ENCODE results near the gene CABP7. TPM values are rescaled to one million over a fixed set of nuclear protein-coding genes. Genes with fewer than 3 reads are reported as not detected.

Gene CABP7
- total and polyA plus RNA-seq, 2 donors (not counting 1 experiment from before 2014, with no cell fraction given), result 0.03 TPM; not detected in 1

- 53% methylated on average over 11 of the region's 13 CpGs for WGBS (ENCODE audit: insufficient coverage)
- Histone ChIP-seq H3K36me3 (replicated peaks in 1 of 2; ENCODE audit: control extremely low read depth in 1 of 2, control insufficient read depth in 1 of 2, extremely low read depth in 1 of 2, insufficient read depth in 2 of 2, low read length in 1 of 2) (peaks cover 0 to 34% of the 10 kb centered on the region in 2 experiments), H4K20me1 (ENCODE audit: control insufficient read depth, insufficient read depth, low read length, poor library complexity, severe bottlenecking) (no peaks in the 10 kb centered on the region), H3K79me2 (ENCODE audit: control insufficient read depth, insufficient read depth, low read length) (no peaks in the 10 kb centered on the region), H3K4me2 (replicated peaks; ENCODE audit: low read depth, low read length, poor library complexity, severe bottlenecking) (no peak overlapping the region), H2AFZ (ENCODE audit: insufficient read depth, low read depth, low read length, poor library complexity, severe bottlenecking) (no peak overlapping the region), H3K9ac (ENCODE audit: low read length) (no peak overlapping the region), H3K27ac (ENCODE audit: low read length in 2 of 2) (no peak overlapping the region), H3K9me3 (ENCODE audit: control extremely low read depth in 1 of 3, control insufficient read depth in 2 of 3, insufficient read depth in 1 of 3, low read length in 2 of 3) (peaks cover 0 to 3% (median 0%) of the 10 kb centered on the region in 3 donors), H3K4me1 (ENCODE audit: control insufficient read depth in 2 of 2, insufficient read depth in 2 of 2, low read length in 2 of 2) (no peaks in the 10 kb centered on the region), H3K27me3 (replicated peaks in 1 of 4; ENCODE audit: control extremely low read depth in 1 of 4, control insufficient read depth in 3 of 4, insufficient read depth in 4 of 4, low read length in 3 of 4) (no peaks in the 10 kb centered on the region), H3K4me3 (ENCODE audit: control extremely low read depth in 1 of 5, extremely low read depth in 1 of 5, insufficient read depth in 1 of 5, low read depth in 2 of 5, low read length in 4 of 5) (no peak overlapping the region)
- ChIA-PET CTCF (no interaction called here), POLR2A (no interaction called here)
- no peak overlapping the region for H3K27ac Mint-ChIP-seq
- H3K27me3 Mint-ChIP-seq, result no peaks in the 10 kb centered on the region
- no peak for DNase-seq
- intact Hi-C loops (cut with micrococcal nuclease), result no loop called here
- H3K4me1 Mint-ChIP-seq, result no peaks in the 10 kb centered on the region
- no peaks in the 10 kb centered on the region for H3K9me3 Mint-ChIP-seq (ENCODE audit: insufficient read depth)
- H3K4me3 Mint-ChIP-seq, result no peak overlapping the region
- TF ChIP-seq CTCF (IDR thresholded peaks at IDR 0.05) (no peak), EZH2 (IDR thresholded peaks at IDR 0.05; ENCODE audit: borderline replicate concordance, insufficient read depth, low read depth, low read length, poor library complexity, severe bottlenecking) (no peak)
- ATAC-seq (ENCODE audit: low read depth), result no peak
Observed at GRCh38 chr22:29742326-29742725, 22.5 kb downstream of the CABP7 start.

GRCh38 chr22:29744902-29745301 lies 25.1 kb downstream of the CABP7 start:
- Histone ChIP-seq H3K4me2 (replicated peaks; ENCODE audit: low read depth, low read length, poor library complexity, severe bottlenecking) (no peak overlapping the region), H3K27me3 (replicated peaks in 1 of 4; ENCODE audit: control extremely low read depth in 1 of 4, control insufficient read depth in 3 of 4, insufficient read depth in 4 of 4, low read length in 3 of 4) (no peaks in the 10 kb centered on the region), H3K4me3 (ENCODE audit: control extremely low read depth in 1 of 5, extremely low read depth in 1 of 5, insufficient read depth in 1 of 5, low read depth in 2 of 5, low read length in 4 of 5) (no peak overlapping the region), H3K4me1 (ENCODE audit: control insufficient read depth in 2 of 2, insufficient read depth in 2 of 2, low read length in 2 of 2) (no peaks in the 10 kb centered on the region), H2AFZ (ENCODE audit: insufficient read depth, low read depth, low read length, poor library complexity, severe bottlenecking) (no peak overlapping the region), H3K27ac (ENCODE audit: low read length in 2 of 2) (no peak overlapping the region), H3K9ac (ENCODE audit: low read length) (no peak overlapping the region), H4K20me1 (ENCODE audit: control insufficient read depth, insufficient read depth, low read length, poor library complexity, severe bottlenecking) (no peaks in the 10 kb centered on the region), H3K36me3 (replicated peaks in 1 of 2; ENCODE audit: control extremely low read depth in 1 of 2, control insufficient read depth in 1 of 2, extremely low read depth in 1 of 2, insufficient read depth in 2 of 2, low read length in 1 of 2) (peaks cover 0 to 42% of the 10 kb centered on the region in 2 experiments), H3K9me3 (ENCODE audit: control extremely low read depth in 1 of 3, control insufficient read depth in 2 of 3, insufficient read depth in 1 of 3, low read length in 2 of 3) (no peaks in the 10 kb centered on the region), H3K79me2 (ENCODE audit: control insufficient read depth, insufficient read depth, low read length) (no peaks in the 10 kb centered on the region)
- 95% methylated on average over 4 of the region's 8 CpGs for WGBS (ENCODE audit: insufficient coverage)
- H3K9me3 Mint-ChIP-seq (ENCODE audit: insufficient read depth), result no peaks in the 10 kb centered on the region
- no peak overlapping the region for H3K4me3 Mint-ChIP-seq
- no peaks in the 10 kb centered on the region for H3K27me3 Mint-ChIP-seq
- ATAC-seq (ENCODE audit: low read depth) (no peak), DNase-seq (no peak)
- no peak overlapping the region for H3K27ac Mint-ChIP-seq
- no peak for TF ChIP-seq CTCF (IDR thresholded peaks at IDR 0.05)
- TF ChIP-seq EZH2 (IDR thresholded peaks at IDR 0.05; ENCODE audit: borderline replicate concordance, insufficient read depth, low read depth, low read length, poor library complexity, severe bottlenecking), result no peak
- H3K4me1 Mint-ChIP-seq, result no peaks in the 10 kb centered on the region
- intact Hi-C loops (cut with micrococcal nuclease), result no loop called here
- ChIA-PET CTCF (no interaction called here), POLR2A (interaction anchor here (0.6 kb wide), 1 partner anchor 12 kb away, joined by 9 read pairs; no protein-coding TSS in a partner anchor)
